GM08714 (cell line): Measurements from ENCODE around the gene GDPD3.
"Not testable (repeated sequence)": the region's sequence is repeated elsewhere in the genome, so short reads cannot be mapped to it uniquely, and the experiment has no call there.

Experiments used
- H3K4me3 ChIP-seq: fragments of 200-500 bp; sonication (Bioruptor generic); 2 replicates; pipeline ENCODE4 v1.5.1; 2014; ENCODE audit warnings: mild to moderate bottlenecking, low read length, inconsistent platforms
- ZNF274 ChIP-seq: IDR thresholded peaks from 2 replicates; pipeline ENCODE4 v1.6.1; 2012; ENCODE audit warnings: mild to moderate bottlenecking, low read depth, low read length

Gene GDPD3

DNA sequence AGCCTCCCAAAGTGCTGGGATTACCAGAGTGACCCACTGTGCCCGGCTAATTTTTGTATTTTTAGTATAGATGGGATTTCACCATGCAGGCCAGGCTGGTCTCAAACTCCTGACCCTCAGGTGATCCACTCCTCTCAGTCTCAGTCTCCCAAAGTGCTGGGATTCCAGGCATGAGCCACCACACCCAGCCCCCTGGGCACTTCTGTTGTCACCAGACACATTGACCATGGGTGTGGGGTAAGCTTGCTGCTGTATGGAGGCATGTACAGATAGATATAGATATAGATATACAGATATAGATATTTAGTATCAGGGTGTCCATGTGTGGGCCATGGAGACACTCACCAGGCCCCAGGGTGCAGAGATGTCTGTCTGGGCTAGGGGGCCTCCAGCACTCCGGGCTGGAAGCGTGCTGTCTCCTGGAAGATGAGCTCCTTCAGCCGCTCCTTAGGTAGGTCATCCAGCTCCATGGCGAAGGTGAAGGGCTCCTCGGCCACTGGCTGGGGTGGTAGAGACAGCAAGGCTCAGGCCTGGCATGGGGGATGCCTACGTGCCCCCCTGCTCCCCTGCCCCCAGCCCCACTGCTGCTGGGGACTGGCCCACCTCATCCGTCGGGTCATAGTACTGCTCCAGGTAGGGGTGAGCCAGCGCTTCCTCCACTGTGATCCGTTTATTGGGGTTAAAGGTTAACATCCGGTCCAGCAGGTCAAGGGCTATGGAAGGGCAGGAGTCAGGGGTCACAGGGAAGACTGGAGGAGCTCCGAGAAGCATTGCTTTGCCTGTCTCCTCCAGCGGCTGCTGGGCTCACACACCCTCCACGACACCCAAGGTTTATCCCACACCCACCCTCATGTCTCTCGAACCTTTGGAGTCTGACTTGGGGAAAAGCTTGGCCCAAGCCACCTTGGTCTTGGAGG is 3.2 kb upstream of the GDPD3 start:
- H3K4me3 ChIP-seq, result no peak overlapping the region

DNA sequence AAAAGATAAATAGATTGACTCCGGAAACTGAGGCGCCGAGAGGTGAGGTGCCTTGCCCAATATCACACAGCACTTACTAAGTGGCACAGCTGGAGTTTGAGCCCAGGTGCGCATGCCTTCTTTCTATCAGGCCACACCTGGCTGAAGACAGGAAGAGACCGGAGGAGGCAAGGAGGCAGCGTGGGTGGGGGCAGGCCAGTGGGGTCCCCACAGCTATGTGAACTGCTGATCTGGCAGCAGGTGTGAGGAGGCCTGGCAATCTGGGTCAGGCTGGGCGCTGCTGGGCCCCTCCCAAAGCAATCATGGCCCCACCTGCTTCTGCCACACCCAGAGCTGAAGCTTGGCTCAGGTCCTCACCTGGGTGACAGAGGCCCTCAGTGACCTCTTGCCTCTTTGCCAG is 1.9 kb upstream of the GDPD3 start:
- H3K4me3 ChIP-seq, result no peak overlapping the region
- TF ChIP-seq ZNF274, result no peak

More for the DNA sequence above, 3.2 kb upstream of the GDPD3 start:
- TF ChIP-seq ZNF274, result no peak

DNA sequence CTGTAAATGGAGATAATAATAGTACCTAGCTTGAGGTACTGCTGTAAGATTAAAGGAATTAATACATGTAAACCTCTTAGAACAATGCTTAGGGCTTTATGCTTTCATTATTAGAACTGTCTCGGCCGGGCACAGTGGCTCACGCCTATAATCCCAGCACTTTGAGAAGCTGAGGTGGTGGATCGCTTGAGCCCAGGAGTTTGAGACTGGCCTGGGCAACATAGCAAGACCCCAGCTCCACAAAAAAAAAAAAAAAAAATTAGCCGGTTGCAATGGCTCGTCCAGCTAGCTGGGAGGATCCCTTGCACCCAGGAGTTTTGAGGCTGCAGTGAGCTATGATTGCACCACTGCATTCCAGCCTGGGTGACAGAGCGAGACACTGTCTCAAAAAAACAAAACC is 1.5 kb upstream of the GDPD3 start:
- not testable (repeated sequence) for H3K4me3 ChIP-seq

DNA sequence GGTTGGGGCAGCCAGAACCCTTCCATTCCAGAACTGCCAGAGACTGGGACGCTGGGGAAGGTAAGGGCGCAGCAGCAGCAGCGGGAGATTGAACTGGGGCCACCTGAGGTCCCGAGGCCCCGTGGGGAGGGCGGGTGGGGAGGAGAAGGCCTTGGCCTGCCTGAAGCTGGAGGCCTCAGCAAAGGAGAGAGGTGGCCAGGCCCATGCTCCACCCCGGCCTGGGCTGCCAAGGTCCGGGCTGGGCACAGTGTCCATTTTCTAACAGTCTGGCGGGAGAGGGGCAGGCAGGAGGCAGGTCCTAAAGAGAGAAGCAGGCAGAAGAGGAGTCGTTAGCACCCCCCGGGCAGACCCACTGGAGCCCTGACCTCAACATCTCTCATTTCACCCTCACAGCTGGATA is 1.1 kb upstream of the GDPD3 start:
- no peak for TF ChIP-seq ZNF274
- H3K4me3 ChIP-seq, result no peak overlapping the region

DNA sequence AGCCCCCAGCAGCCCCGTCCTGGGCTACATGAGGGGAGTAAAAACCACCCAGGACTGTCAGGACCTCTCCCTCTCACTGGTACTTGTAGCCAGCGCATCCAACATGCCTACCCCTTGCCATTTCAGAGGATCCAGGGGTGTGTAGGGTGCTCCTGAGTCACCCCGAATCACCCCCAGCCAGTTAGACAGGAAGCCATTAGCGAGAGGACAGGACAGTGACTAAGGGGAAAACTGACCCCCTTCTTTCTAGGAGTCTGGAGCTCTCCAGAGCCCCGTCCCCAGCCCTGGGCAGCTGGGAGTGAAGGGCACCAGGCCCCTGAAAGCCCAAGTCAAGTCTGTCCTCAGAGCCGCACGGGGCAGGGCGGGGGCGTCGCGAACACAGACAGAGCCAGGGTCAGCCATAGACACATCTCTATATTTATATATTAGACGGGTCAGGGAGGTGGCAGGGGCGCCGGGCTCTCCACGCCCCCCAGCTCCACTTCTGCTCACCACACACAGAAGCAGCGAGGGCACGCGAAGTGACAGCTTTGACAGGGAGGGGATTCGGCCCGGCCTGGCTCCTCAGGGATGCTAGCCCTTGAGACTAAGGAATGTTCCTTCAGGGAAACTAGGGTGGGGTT is 485 bp upstream of the GDPD3 start:
- no peak overlapping the region for H3K4me3 ChIP-seq
- no peak for TF ChIP-seq ZNF274

DNA sequence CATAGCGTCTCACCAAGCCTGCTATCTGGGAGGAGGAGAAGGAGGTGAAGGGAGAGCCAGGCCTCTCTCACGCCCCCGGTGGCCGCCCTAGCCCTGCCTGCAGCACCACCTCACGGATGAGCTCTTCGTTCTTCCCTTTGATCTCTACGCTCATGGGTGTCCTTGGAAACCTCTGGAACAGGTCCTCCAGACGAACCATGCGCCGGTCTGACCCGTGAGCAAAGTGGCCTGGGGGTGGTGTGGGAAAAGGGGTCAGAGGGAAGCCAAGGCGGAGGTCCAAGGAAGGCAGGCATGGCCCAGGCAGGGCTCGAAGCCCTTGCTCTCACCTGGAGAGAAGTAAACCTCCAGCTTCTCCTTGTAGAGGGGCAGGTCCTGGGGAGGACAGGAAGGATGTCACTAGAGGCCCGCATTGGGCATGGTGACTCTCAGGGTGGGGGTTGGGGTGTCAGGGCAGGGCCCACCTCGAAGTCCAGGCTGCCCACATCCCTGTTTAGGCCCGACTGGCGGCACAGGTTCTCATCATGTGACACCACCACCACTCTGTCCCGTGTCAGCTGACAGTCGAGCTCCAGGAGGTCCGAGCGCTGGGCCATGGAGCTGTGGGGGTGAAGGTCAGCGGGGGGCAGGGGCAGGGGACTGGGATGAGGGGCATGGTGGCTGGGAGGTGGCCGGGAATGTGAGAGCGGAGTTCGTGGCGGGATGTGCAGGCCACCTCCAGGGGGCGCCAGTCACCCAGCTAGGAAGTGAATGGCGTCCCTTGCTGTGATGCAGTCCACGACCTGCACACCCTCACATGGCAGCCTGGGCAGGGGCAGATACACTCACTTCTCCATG is 923 bp downstream of the GDPD3 start:
- no peak overlapping the region for H3K4me3 ChIP-seq
- TF ChIP-seq ZNF274, result no peak

DNA sequence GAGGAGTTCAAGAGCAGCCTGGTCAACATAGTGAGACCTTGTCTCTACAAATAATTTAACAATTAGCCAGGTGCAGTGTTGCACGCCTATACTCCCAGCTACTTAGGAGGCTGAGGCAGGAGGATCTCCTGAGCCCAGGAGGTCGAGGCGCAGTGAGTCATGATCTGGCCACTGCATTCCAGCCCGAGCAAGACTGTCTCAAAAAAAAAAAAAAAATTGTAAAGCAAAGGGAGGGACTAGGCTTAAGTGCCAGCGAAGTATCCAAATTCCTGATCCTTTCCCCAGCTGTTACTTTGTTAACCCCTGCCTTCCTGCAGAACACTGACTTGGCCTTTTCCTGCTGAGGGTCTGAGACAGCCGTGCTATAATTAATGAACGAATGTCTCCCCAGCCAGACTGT is 2.7 kb downstream of the GDPD3 start:
- TF ChIP-seq ZNF274, result no peak
- no peak overlapping the region for H3K4me3 ChIP-seq

DNA sequence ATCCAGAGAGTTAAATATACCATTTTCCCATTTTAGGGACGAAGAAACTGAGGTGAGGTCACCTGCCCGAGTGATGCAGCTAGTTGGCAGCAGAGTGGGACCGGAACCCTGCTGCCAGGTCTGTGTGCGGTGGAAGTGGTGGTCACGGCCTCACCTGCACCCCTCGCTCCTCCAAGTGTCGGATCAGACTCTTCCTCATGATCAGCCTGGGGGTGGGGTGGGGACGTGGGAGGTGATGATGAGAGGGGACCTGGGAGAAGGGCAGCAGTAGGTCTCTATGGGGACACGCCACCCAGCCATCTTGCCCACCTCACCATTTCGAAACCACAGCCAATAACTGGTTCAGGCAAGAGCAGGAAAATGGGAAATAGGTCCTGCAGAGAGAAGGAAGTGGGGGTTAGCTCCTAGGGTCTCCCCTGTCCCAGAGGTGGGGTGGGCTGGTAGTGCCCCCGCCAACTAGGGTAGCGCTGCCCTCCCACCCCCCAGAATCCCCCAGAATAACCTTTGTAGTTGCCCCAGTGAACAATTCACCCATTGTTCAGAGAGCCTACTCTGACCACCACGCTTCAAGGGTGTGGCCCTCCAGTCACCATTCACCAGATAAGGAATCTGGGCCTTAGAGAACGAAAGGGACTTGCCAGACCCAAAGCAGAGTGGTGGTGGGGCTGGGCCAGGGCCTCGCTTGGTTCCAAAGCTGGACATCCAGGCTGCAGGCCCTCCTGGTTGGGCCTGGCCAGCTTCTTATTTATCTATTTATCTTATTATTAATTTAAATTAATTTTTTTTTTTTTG is 5.1 kb downstream of the GDPD3 start:
- TF ChIP-seq ZNF274, result no peak
- no peak overlapping the region for H3K4me3 ChIP-seq

DNA sequence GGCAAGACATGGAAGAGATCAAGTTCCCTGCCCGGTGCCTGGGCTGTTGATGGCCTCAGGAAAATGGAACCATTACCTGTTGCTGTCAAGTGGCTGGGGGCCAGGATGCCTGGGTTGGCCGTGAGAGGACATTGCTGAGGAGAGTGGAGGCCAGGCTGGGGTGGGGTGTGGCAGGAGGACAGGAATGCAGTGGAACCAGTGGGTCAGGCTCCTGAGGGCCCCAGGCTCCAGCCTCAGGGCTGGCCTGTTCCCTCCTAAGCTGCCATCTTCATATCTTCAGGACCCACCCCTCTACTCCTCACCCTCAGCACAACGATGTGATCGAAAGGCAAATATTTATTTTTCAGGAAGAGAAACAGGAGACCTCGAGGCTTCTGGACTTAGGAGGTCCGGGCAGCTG is 8.8 kb downstream of the GDPD3 start:
- TF ChIP-seq ZNF274, result no peak
- H3K4me3 ChIP-seq, result no peak overlapping the region

DNA sequence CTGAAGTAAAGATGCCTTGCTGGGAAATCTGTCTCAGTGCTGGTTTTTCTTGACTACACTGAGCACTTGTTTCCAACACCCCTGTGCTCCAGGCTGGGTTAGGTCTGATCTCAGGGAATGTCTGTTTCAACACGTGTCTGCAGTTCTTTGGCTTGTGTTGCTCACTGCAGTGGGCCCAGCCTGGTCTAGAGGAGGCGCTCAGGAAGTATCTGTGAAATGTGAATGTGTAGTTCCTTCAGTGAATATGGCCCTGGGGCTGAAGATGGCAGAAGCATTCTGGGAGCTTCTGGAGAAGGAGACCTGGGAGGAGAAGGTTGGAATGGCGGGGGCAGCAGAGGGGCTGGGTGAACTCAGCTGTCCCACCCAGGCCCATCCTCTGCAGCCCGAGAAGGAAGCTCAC is 9.2 kb downstream of the GDPD3 start:
- TF ChIP-seq ZNF274, result no peak
- no peak overlapping the region for H3K4me3 ChIP-seq

DNA sequence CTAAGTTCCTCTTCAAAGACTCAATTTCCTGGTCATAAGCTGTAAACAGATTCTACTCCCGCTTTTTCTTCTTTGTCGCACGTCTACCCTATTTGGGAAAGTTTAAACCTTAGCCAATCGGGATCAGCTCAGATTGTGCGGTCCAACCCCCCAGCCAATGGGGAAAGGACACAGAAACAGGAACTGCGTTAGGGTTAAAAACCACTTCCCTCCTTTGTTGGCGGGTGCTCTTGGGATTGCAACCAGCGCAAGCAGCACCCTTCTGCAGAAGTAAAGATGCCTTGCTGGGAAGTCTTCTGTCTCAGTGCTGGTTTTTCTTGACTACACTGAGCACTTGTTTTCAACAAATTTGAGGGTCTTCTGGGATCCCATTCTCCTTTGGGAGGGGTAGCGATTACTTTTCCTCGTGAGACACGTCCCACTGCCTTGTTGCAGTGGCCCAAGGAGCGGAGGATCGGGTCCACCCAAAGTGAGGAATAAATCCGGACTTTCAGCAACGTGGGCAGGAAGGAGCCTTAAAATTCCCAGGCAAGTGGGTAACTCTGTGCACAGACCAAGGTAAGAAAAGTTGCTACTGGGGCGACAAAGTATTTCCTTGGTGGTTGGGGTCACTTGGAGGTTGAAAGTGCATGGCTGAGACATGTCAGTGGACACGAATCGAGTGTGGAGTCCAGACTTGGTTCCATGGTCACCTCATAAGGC is 16.3 kb downstream of the GDPD3 start:
- H3K4me3 ChIP-seq, result no peak overlapping the region; the same call in 1 of the 2 replicates
- TF ChIP-seq ZNF274, result no peak

DNA sequence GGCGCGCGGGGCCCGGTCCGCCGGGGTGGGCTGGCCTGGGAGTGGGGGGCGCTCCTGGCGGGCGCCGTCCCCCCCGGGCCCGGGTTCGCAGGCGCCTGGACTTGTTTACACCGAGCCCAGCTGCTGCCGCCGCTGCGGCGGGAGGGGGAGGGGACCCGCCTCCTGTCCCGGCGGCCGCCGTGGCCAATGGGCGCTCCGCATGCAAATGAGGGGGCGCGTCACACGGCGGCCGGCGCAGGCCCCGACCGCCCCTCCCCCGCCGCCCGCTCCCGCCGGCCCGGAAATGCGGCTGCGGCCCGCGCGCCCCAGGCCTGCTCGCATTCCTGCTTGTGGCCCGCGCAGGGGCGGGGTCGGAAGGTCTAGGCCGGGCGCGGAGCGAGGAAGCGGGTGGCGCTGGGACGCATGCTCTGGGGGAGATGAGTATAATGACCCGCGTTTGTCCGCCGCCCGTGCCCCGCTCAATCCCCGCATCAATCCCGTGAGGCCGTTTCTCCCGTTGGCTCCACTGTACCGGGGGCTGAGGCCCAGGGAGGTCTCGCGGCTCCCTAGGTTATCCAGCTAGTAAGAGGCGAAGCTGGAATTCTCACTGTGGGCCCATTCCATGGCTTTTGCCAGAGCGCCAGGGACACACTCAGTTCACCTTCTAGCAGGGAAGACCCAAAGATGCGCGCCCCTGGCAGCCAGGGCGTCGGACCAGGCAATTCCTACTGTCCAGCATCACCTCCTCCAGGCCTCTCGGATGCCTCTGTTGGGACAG is 17.1 kb downstream of the GDPD3 start, which contains the start of gene YPEL3:
TSS of gene YPEL3 (minus strand) at position 109 of the 757 bp plus-strand sequence. CDS start 731 bp downstream, outside the sequence.
- peak within 1 kb of the TSS; percentile 55; the same call in 1 of the 2 replicates for H3K4me3 ChIP-seq
- TF ChIP-seq ZNF274, result no peak
